ENCODE data around the gene UPP2. TPM values are rescaled to one million over a fixed set of nuclear protein-coding genes. Genes with fewer than 3 reads are reported as not detected.

The UPP2 gene
- total and polyA plus RNA-seq, 7 donors = not detected

GRCh38 chr2:158094487-158095092, 7.1 kb upstream of the UPP2 start:
- no peak for ATAC-seq
- H3K36me3 ChIP-seq (ENCODE audit: insufficient read depth in 1 of 2, low read depth in 1 of 2) = no peaks in the 10 kb centered on the region
- TF ChIP-seq CTCF (IDR thresholded peaks at IDR 0.05) = no peak
- no peaks in the 10 kb centered on the region for H3K27me3 ChIP-seq (ENCODE audit: insufficient read depth in 3 of 3, low read length in 2 of 3)
- H3K4me3 ChIP-seq = no peak overlapping the region
- DNase-seq = no peak
- intact Hi-C loops (cut with DNase I) = no loop called here
- 65 to 76% (median 71%) methylated on average over 2 of the region's 2 CpGs for WGBS, 3 donors
- no peak overlapping the region for H3K27ac ChIP-seq
- H3K4me1 ChIP-seq = no peaks in the 10 kb centered on the region
- H3K9me3 ChIP-seq = no peaks in the 10 kb centered on the region

- ATAC-seq (no peak), DNase-seq (no peak)
- H3K4me1 ChIP-seq = no peaks in the 10 kb centered on the region
- H3K9me3 ChIP-seq = no peaks in the 10 kb centered on the region
- no peak for TF ChIP-seq CTCF (IDR thresholded peaks at IDR 0.05)
- H3K4me3 ChIP-seq = no peak overlapping the region
- intact Hi-C loops (cut with DNase I) = no loop called here
- no peaks in the 10 kb centered on the region for H3K36me3 ChIP-seq (ENCODE audit: insufficient read depth in 1 of 2, low read depth in 1 of 2)
- H3K27me3 ChIP-seq (ENCODE audit: insufficient read depth in 3 of 3, low read length in 2 of 3) = no peaks in the 10 kb centered on the region
- H3K27ac ChIP-seq = no peak overlapping the region
Observed at GRCh38 chr2:158095269-158095668, 6.4 kb upstream of the UPP2 start.

DNA sequence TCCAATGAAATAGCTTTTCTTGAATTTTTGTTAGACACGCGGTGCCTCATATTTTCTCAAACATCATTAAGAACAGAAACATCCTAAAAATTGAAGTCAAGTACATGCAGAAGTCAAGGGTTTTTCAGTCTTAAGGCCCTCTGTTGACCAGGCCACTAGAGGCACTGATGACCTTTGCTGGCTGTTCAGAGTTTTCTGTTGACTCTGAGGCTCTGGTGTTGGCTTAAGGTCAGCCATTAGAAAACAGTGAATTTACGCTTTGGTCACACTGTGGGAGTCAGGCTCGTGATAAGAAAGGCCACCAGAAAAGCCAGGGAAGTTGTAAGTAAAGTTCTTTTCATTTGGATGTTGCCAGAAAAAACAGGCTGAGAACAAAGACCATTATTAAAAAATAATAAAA, 5.8 kb upstream of the UPP2 start:
- no peaks in the 10 kb centered on the region for H3K36me3 ChIP-seq (ENCODE audit: insufficient read depth in 1 of 2, low read depth in 1 of 2)
- 82 to 88% (median 84%) methylated on average over 4 of the region's 4 CpGs for WGBS, 3 donors
- no peaks in the 10 kb centered on the region for H3K27me3 ChIP-seq (ENCODE audit: insufficient read depth in 3 of 3, low read length in 2 of 3)
- intact Hi-C loops (cut with DNase I) = no loop called here
- ATAC-seq (no peak), DNase-seq (no peak)
- H3K27ac ChIP-seq = no peak overlapping the region
- no peak overlapping the region for H3K4me3 ChIP-seq
- TF ChIP-seq CTCF (IDR thresholded peaks at IDR 0.05) = no peak
- no peaks in the 10 kb centered on the region for H3K9me3 ChIP-seq
- no peaks in the 10 kb centered on the region for H3K4me1 ChIP-seq

DNA sequence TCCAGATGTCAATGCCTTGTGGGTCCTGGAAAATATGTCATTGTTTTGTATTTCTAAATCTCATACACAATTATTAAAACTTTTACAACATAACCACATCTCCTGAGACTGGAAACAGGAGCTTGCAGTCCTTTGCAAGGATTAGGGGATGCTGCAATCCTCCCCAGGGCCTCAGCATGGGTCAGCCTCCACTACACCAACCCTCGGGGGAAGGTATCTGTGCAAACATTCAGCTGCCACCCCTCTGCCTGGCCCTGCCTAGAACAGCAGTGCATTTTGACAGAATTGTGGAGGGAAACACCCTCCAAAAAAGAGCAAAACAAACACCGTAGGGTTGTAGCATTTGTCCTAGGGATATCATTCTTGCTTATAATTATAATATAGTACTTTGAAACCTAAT, 4.2 kb upstream of the UPP2 start:
- no peak for ATAC-seq
- no peaks in the 10 kb centered on the region for H3K9me3 ChIP-seq
- TF ChIP-seq CTCF (IDR thresholded peaks at IDR 0.05) = no peak
- intact Hi-C loops (cut with DNase I) = no loop called here
- H3K4me3 ChIP-seq = no peak overlapping the region
- no peaks in the 10 kb centered on the region for H3K4me1 ChIP-seq
- no peak overlapping the region for H3K27ac ChIP-seq
- no peak for DNase-seq
- WGBS, 3 donors = 41 to 50% (median 48%) methylated on average over 2 of the region's 2 CpGs
- no peaks in the 10 kb centered on the region for H3K36me3 ChIP-seq (ENCODE audit: insufficient read depth in 1 of 2, low read depth in 1 of 2)
- no peaks in the 10 kb centered on the region for H3K27me3 ChIP-seq (ENCODE audit: insufficient read depth in 3 of 3, low read length in 2 of 3)

DNA sequence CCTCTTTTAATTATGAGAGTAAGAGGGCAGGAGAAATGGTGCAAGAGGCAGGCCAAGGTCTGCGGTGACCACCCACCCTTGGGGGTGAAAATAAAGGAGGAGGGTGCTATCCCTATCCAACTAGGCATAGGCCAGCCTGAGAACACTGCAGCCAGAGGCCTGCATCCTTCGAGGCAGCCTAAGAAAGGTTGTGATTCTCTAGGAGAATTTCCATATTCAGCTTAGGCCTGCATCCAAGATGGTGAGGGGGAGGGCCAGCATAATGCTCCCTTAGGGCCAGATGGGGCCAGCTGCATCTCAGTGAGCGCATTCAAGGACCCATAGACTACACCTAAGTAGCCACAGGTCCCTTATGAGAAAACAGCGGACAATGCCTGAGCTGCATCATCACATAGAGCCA, 3.5 kb upstream of the UPP2 start:
- TF ChIP-seq CTCF (IDR thresholded peaks at IDR 0.05) = no peak
- WGBS, 3 donors = 80% methylated on average over 4 of the region's 4 CpGs
- DNase-seq = no peak
- ATAC-seq = no peak
- intact Hi-C loops (cut with DNase I) = no loop called here
- H3K36me3 ChIP-seq (ENCODE audit: insufficient read depth in 1 of 2, low read depth in 1 of 2) = no peaks in the 10 kb centered on the region
- H3K27ac ChIP-seq = no peak overlapping the region
- no peaks in the 10 kb centered on the region for H3K9me3 ChIP-seq
- no peaks in the 10 kb centered on the region for H3K4me1 ChIP-seq
- no peaks in the 10 kb centered on the region for H3K27me3 ChIP-seq (ENCODE audit: insufficient read depth in 3 of 3, low read length in 2 of 3)
- no peak overlapping the region for H3K4me3 ChIP-seq

Data from psoas muscle (tissue), 8 donors.